ENCODE results near the gene UGT2B10.

The UGT2B10 gene

DNA sequence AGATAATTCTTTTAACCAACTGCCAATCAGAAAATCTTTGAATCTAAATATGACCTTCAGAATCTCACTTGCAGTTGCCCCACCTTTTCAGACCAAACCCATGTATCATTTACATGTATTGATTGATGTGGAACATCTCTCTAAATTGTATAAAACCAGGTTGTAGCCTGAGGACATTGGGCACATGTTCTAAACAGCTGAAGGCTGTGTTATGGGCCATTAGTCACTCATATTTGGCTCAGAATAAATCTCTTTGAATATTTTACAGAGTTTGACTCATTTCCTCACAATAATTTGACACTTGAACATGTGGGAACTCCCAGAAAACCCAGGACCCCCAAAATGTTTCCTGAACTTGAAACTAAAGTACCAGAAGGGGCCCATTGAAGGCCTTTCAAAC lies 58.7 kb downstream of the UGT2B10 start:
- Histone ChIP-seq H3F3A (ENCODE audit: low read depth) (no peaks in the 10 kb centered on the region), H2AFZ (ENCODE audit: low read length) (no peak overlapping the region), H3K4me3 (ENCODE audit: low read length, poor library complexity, severe bottlenecking) (no peak overlapping the region), H4K20me1 (ENCODE audit: insufficient read depth, low read length, poor library complexity, severe bottlenecking) (no peaks in the 10 kb centered on the region), H3K4me2 (ENCODE audit: low read depth, low read length, poor library complexity, severe bottlenecking) (no peak overlapping the region), H3K36me3 (ENCODE audit: insufficient read depth, low read length) (no peaks in the 10 kb centered on the region), H3K9ac (ENCODE audit: low read depth, low read length, poor library complexity, severe bottlenecking) (no peak overlapping the region), H3K79me2 (ENCODE audit: insufficient read depth, low read length) (no peaks in the 10 kb centered on the region), H3K9me2 (replicated peaks; ENCODE audit: low read depth, low read length) (0 out of 2 replicates have a peak, but pooled peaks cover under 1% of the 10 kb centered on the region), H3K9me3 (ENCODE audit: insufficient read depth, low read depth, low read length) (no peaks in the 10 kb centered on the region), H3K4me1 (ENCODE audit: insufficient read depth, low read length, poor library complexity, severe bottlenecking) (no peaks in the 10 kb centered on the region), H3K27me3 (ENCODE audit: insufficient read depth, low read length, poor library complexity, severe bottlenecking) (no peaks in the 10 kb centered on the region)
- TF ChIP-seq, protein P1, sequence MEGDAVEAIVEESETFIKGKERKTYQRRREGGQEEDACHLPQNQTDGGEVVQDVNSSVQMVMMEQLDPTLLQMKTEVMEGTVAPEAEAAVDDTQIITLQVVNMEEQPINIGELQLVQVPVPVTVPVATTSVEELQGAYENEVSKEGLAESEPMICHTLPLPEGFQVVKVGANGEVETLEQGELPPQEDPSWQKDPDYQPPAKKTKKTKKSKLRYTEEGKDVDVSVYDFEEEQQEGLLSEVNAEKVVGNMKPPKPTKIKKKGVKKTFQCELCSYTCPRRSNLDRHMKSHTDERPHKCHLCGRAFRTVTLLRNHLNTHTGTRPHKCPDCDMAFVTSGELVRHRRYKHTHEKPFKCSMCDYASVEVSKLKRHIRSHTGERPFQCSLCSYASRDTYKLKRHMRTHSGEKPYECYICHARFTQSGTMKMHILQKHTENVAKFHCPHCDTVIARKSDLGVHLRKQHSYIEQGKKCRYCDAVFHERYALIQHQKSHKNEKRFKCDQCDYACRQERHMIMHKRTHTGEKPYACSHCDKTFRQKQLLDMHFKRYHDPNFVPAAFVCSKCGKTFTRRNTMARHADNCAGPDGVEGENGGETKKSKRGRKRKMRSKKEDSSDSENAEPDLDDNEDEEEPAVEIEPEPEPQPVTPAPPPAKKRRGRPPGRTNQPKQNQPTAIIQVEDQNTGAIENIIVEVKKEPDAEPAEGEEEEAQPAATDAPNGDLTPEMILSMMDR (conservative IDR thresholded peaks at IDR 0.05; ENCODE audit: low read length): no peak
- TF ChIP-seq EZH2phosphoT487 (IDR thresholded peaks at IDR 0.05; ENCODE audit: borderline replicate concordance): no peak

DNA sequence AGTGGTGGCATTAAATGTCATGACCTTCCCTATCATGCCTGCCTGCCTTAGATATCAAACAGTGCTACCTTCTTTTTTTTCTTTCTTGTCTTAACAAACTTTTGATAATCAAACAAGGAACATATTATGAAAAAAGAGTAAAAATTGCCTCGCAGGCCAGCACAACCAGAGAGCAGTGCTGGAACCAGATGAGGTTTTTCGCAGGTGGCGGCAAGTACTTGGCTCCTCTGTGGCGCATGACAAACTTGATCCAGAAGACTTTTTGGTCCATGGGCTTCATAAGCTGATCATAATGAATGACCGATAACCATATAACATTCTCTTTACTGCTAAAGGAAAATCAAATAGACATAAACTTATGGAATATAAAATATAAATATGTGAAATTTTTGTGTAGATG lies 61.8 kb downstream of the UGT2B10 start:
- H3K4me3 ChIP-seq (ENCODE audit: low read length, poor library complexity, severe bottlenecking): no peak overlapping the region
- H3F3A ChIP-seq (ENCODE audit: low read depth): no peaks in the 10 kb centered on the region
- H3K36me3 ChIP-seq (ENCODE audit: insufficient read depth, low read length): no peaks in the 10 kb centered on the region
- H2AFZ ChIP-seq (ENCODE audit: low read length): no peak overlapping the region
- H3K27me3 ChIP-seq (ENCODE audit: insufficient read depth, low read length, poor library complexity, severe bottlenecking): no peaks in the 10 kb centered on the region
- H3K9me3 ChIP-seq (ENCODE audit: insufficient read depth, low read depth, low read length): no peaks in the 10 kb centered on the region
- H3K4me1 ChIP-seq (ENCODE audit: insufficient read depth, low read length, poor library complexity, severe bottlenecking): no peaks in the 10 kb centered on the region
- H3K4me2 ChIP-seq (ENCODE audit: low read depth, low read length, poor library complexity, severe bottlenecking): no peak overlapping the region
- H3K9me2 ChIP-seq (replicated peaks; ENCODE audit: low read depth, low read length): 0 out of 2 replicates have a peak, but pooled peaks cover 4% of the 10 kb centered on the region
- no peaks in the 10 kb centered on the region for H4K20me1 ChIP-seq (ENCODE audit: insufficient read depth, low read length, poor library complexity, severe bottlenecking)
- no peaks in the 10 kb centered on the region for H3K79me2 ChIP-seq (ENCODE audit: insufficient read depth, low read length)
- TF ChIP-seq EZH2phosphoT487 (IDR thresholded peaks at IDR 0.05; ENCODE audit: borderline replicate concordance): no peak
- TF ChIP-seq, protein P1 (conservative IDR thresholded peaks at IDR 0.05; ENCODE audit: low read length): no peak
- H3K9ac ChIP-seq (ENCODE audit: low read depth, low read length, poor library complexity, severe bottlenecking): no peak overlapping the region

DNA sequence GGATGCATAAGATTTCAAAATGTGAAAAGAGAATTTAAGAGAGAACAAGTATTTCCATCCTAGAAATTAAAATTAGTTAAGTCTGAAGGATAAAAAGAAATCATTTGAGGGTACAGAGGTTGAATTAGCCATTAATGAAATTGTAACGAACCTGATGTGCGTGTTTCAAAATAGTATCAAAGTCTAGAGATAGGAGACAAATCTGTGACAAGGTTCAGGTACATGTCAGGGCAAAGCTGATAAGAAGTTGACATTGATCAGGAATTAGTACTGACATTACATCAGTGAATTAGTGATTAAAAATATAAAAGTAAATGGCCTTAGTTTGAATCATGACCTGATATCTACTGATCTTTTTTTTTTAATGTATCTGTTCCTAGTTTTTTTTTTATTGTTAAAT lies 62.3 kb downstream of the UGT2B10 start:
- H3K4me1 ChIP-seq (ENCODE audit: insufficient read depth, low read length, poor library complexity, severe bottlenecking): no peaks in the 10 kb centered on the region
- TF ChIP-seq, protein P1 (conservative IDR thresholded peaks at IDR 0.05; ENCODE audit: low read length): no peak
- TF ChIP-seq EZH2phosphoT487 (IDR thresholded peaks at IDR 0.05; ENCODE audit: borderline replicate concordance): no peak
- H4K20me1 ChIP-seq (ENCODE audit: insufficient read depth, low read length, poor library complexity, severe bottlenecking): no peaks in the 10 kb centered on the region
- H3K9me3 ChIP-seq (ENCODE audit: insufficient read depth, low read depth, low read length): no peaks in the 10 kb centered on the region
- H3K27me3 ChIP-seq (ENCODE audit: insufficient read depth, low read length, poor library complexity, severe bottlenecking): no peaks in the 10 kb centered on the region
- no peak overlapping the region for H3K9ac ChIP-seq (ENCODE audit: low read depth, low read length, poor library complexity, severe bottlenecking)
- H3K4me2 ChIP-seq (ENCODE audit: low read depth, low read length, poor library complexity, severe bottlenecking): no peak overlapping the region
- no peaks in the 10 kb centered on the region for H3K79me2 ChIP-seq (ENCODE audit: insufficient read depth, low read length)
- H3K36me3 ChIP-seq (ENCODE audit: insufficient read depth, low read length): no peaks in the 10 kb centered on the region
- H3K9me2 ChIP-seq (replicated peaks; ENCODE audit: low read depth, low read length): 0 out of 2 replicates have a peak, but pooled peaks cover 4% of the 10 kb centered on the region
- no peak overlapping the region for H3K4me3 ChIP-seq (ENCODE audit: low read length, poor library complexity, severe bottlenecking)
- H3F3A ChIP-seq (ENCODE audit: low read depth): no peaks in the 10 kb centered on the region
- H2AFZ ChIP-seq (ENCODE audit: low read length): no peak overlapping the region

All from Loucy (cell line).